GM19455 (cell line): ENCODE data around the gene TMEM253.

ENCODE experiments used
- ATAC-seq: cut with Tn5 transposase; IDR thresholded peaks from one replicate; pipeline ENCODE4 v1.9.1; 2021; ENCODE audit not compliant: unreplicated experiment

Gene TMEM253

DNA sequence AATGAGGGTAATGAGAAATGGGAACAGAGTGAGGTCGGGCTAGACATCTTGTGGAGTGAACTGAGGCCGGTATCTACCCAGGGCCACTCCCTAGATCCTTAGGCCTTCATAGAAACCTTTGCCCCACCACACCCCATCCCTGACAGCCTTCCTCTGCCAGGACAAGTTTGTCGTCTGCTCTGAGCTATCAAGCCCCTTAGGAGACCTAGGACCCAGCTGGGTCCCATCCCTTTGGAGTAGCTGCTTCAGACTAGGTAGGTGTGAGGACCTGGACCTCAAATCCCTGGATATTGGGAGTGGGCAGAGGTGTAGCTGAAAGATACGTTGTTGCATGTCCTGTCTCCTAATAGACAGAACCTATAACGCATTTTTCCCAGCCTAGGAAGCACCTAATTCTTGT lies at the start of gene TMEM253:
TSS of gene TMEM253 (plus strand) at position 136 of the 400 bp plus-strand sequence. CDS start 278 bp downstream, outside the sequence.
- no peak for ATAC-seq

GRCh38 chr14:21053184-21054122 lies 47.4 kb upstream of the TMEM253 start:
- no peak for ATAC-seq

GRCh38 chr14:21054123-21054767 lies 46.6 kb upstream of the TMEM253 start:
- no peak for ATAC-seq

DNA sequence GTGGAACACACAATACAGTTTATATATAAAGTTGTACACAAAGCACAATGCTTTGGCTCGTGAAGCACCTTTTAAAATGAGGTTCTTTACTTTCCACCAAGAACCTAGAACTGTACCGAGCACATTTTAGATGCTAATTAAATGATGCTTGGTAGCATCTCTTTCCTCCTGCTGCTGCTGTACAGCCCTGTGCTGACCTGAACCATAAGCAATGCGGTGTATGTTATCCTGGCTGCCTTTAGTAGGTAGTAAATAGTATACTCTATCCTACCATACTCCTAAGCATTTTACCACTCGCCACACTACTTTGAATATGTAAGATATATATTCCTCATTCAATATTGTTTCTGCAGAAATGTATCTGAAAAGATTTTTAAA lies 46.1 kb upstream of the TMEM253 start:
- no peak for ATAC-seq

- ATAC-seq: no peak
Observed at GRCh38 chr14:21055432-21056117, 45.3 kb upstream of the TMEM253 start.

DNA sequence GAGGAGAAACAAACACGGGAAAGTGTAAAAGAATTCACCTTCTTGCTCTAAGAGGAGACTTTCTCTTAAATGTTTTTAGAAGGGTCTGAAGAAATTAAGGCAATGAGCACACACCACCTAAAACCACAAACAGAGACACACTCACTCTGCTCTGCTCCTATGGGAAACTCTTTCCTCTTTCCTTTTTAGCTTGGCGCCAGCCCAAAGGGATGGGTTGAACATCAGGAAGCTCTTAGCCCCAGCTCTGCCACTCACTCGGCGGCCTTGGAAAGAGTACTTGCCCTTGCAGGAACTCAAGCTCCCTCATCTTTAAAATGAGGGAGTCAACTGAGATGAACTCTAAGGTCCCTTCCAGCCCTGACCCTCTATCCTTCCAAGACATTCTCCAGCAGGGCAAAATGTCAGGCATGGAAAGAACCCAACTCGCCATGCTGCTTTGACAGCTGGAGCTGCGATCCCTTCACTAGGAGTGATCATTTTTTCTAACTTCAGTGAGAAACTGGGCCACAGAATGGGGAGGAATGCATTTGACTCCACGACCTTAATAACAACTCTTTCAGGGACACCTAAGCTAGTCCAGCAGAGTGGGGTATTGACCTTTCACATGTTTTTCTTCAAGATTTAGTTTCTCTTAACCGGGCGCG lies 44.2 kb upstream of the TMEM253 start:
- ATAC-seq: no peak

GRCh38 chr14:21057803-21058675 lies 42.8 kb upstream of the TMEM253 start, which contains the start of gene RNASE8:
TSS of gene RNASE8 (plus strand) at chr14:21057822. CDS start at chr14:21057893, 71 bp downstream.
- no peak for ATAC-seq

DNA sequence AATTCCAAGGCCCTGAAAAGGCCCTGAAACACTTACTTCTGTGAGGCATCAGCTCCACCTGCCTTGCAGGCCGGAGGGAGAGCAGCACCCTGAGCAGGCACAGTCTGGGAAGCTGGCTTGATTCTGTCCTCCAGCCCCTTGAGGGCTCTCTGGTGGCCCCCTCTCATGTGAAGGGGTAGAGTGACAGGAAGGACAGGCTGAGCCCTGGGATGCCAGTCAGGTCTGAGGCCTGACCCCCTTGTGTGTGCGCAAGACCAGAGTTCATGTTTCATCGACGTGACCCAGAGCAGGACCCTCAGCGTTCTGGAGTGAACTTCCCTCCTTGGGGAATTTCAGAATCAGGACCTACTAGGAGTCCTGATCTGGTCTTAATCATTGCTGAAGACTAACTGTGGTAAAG lies 42.0 kb upstream of the TMEM253 start:
- ATAC-seq: no peak

- ATAC-seq: no peak
Observed at GRCh38 chr14:21059842-21060613, 40.8 kb upstream of the TMEM253 start.

GRCh38 chr14:21060614-21061346 lies 40.1 kb upstream of the TMEM253 start:
- no peak for ATAC-seq

GRCh38 chr14:21061347-21061668 lies 39.6 kb upstream of the TMEM253 start:
- no peak for ATAC-seq

DNA sequence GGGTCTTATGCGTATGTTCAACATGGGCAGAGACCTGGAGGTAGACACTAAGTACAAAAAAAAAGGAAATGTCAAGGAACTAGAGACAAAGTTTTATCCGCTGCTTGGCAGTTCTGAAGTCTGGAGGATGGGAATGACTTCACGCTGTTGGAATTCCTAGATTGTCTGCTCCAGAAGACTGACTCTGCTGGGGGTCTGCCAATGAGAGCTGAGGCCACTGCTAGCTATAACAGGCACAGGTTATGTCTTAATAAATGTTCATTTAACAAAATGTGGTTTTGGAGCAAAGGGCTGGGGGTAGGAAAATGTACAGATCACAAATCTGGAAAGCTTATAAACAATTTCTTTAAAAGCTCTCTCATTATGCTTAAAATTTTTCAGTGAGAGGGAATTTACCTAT lies 37.4 kb upstream of the TMEM253 start:
- no peak for ATAC-seq

DNA sequence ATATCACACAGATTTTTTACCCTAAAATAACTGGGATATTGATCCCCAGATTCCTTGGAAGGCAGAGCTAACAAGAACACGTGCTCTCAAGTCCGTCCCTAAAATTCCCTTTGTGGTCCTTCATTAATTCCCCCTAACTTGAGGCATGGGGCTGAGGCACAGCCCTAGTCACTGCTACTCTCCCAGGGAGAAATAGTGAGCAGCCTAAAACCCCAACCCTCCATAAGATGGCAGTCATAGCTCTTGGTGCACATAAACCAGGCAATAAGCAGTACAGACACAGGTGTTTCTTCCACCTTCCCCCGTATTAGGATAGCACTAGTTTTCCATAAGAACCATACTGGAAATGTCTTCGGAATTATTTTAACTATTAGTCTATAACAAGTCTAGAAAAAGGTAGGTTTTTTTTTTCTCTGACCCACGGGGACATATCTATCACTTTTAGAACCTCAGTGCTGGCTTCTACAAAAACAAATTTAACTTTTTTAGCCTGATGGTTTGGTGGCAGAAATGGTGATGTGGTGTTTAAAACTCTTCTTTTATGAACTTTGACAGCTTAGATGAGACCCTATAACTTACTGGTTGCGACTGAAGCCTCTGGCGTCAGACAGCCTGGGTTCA lies 33.9 kb upstream of the TMEM253 start:
- no peak for ATAC-seq

- ATAC-seq: no peak
Observed at GRCh38 chr14:21068521-21069387, 32.1 kb upstream of the TMEM253 start.

- ATAC-seq: no peak
Observed at GRCh38 chr14:21069388-21070082, 31.3 kb upstream of the TMEM253 start.

DNA sequence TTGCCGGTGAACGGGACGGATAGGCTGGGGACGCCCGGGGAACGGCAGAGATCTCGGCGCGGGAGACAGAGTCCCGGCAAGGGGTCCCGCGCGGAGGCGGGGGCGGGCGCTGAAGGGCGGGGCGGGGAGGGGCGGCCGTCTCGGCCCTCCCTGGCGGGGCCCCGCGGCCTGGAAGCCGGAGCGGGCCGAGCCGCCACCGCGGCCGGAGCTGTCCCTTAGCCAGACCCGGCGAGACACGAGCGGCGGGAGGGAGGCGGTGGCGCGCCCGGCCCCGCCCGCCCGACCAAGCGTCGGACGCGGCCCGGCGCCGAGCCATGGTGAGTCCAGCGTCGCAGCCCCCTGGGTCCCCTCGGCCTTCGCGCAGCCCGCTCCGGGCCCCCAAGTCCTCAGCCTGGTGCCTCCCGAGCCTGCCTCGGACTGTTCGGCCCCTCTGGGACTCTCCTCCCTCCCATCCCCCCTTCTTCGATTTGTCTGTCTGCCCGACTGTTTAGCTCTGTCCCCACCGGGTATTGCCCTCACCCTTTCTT lies 30.7 kb upstream of the TMEM253 start, which contains the start of gene ARHGEF40:
TSS of gene ARHGEF40 (plus strand) at position 222 of the 527 bp plus-strand sequence. CDS start at position 315, 93 bp downstream.
- no peak for ATAC-seq
